Endothelial cell of umbilical vein (primary cell): ENCODE results near the gene SLC9A9. TPM values are rescaled to one million over a fixed set of nuclear protein-coding genes. Genes with fewer than 3 reads are reported as not detected.

Experiments used
- BruUV-seq: library from RNA; stranded (reverse); fragments of 400-500 nt; replicated peaks from 2 replicates; lab custom pipeline; 2021; lab: Mats Ljungman, UMichigan
- CTCF ChIA-PET: fragments of 300-600, 350-600 bp; sonication (Branson Sonifier 250); formaldehyde crosslinking; loops from one replicate; lab custom pipeline; 2021; ENCODE audit warnings: antibody characterized with exemption, inconsistent platforms; lab: Charles Lee
- POLR2A ChIA-PET: fragments of 300-600, 350-600 bp; sonication (Branson Sonifier 250); formaldehyde crosslinking; loops from one replicate; lab custom pipeline; 2021; ENCODE audit warnings: antibody characterized with exemption, inconsistent platforms; lab: Charles Lee
- DNase-seq: peaks from one replicate; pipeline ENCODE4 v3.0.0-alpha.2; 2011; ENCODE audit warnings: low read depth, low spot score
- FAIRE-seq: peaks from 2 replicates; lab custom pipeline; 2011; peaks lifted over from hg19 to GRCh38; lab: Jason Lieb, UNC
- H2AFZ ChIP-seq: 2 replicates; pipeline ENCODE4 v1.6.0; 2012; ENCODE audit warnings: low read depth, low read length, control low read depth, inconsistent platforms
- H3K27ac ChIP-seq: 2 replicates; pipeline ENCODE4 v1.5.1; 2011; ENCODE audit warnings: low read depth, mild to moderate bottlenecking, control low read depth, low read length, moderate library complexity; ENCODE audit not compliant: insufficient read depth
- H3K27me3 ChIP-seq, 2 experiments: 2 replicates each; pipeline versions ENCODE4 v1.6.0 to v1.6.1; 2011; ENCODE audit warnings: low read length in 2 of 2, mixed read lengths in 1 of 2; ENCODE audit not compliant: control insufficient read depth in 2 of 2, insufficient read depth in 2 of 2
- H3K36me3 ChIP-seq, 2 experiments: 2 replicates in 1 of 2; 3 replicates in 1 of 2; pipeline ENCODE4 v1.5.1; 2011; ENCODE audit warnings: low read length in 2 of 2, mild to moderate bottlenecking in 1 of 2, moderate library complexity in 1 of 2; ENCODE audit not compliant: control insufficient read depth in 2 of 2, insufficient read depth in 2 of 2; ENCODE audit errors: extremely low read depth in 1 of 2
- H3K4me1 ChIP-seq: 3 replicates; pipeline ENCODE4 v1.5.1; 2011; ENCODE audit warnings: mild to moderate bottlenecking, low read length; ENCODE audit not compliant: control insufficient read depth, insufficient read depth; ENCODE audit errors: extremely low read depth
- H3K4me2 ChIP-seq: 2 replicates; pipeline ENCODE4 v1.6.1; 2011; ENCODE audit warnings: low read length, control low read depth, mixed read lengths; ENCODE audit not compliant: insufficient read depth
- H3K4me3 ChIP-seq, 3 experiments: fragments of 200-600 bp in 1 of 3; sonication (generic), shearing (Covaris generic) in 1 of 3; replicated peaks in 1 of 3; 2 replicates each; pipeline ENCODE4 v1.5.1; 2011 to 2016; ENCODE audit warnings: control low read depth in 3 of 3, low read length in 3 of 3, mild to moderate bottlenecking in 2 of 3, inconsistent platforms in 1 of 3, low read depth in 1 of 3, moderate library complexity in 1 of 3; ENCODE audit not compliant: insufficient read depth in 1 of 3
- H3K79me2 ChIP-seq: 2 replicates; pipeline ENCODE4 v1.6.0; 2012; ENCODE audit warnings: low read length, inconsistent platforms; ENCODE audit not compliant: control insufficient read depth, insufficient read depth
- H3K9ac ChIP-seq: replicated peaks from 2 replicates; pipeline ENCODE3; 2011; ENCODE audit warnings: low read length, control low read depth; ENCODE audit not compliant: insufficient read depth; ENCODE audit errors: extremely low read depth
- H3K9me1 ChIP-seq: replicated peaks from 3 replicates; pipeline ENCODE4 v1.6.0; 2011; ENCODE audit warnings: mild to moderate bottlenecking, low read length; ENCODE audit not compliant: control insufficient read depth, insufficient read depth; ENCODE audit errors: extremely low read depth
- H3K9me3 ChIP-seq: replicated peaks from 2 replicates; pipeline ENCODE4 v1.5.1; 2012; ENCODE audit warnings: low read length, inconsistent platforms; ENCODE audit not compliant: control insufficient read depth, insufficient read depth
- H4K20me1 ChIP-seq: replicated peaks from 2 replicates; pipeline ENCODE3; 2011; ENCODE audit warnings: mild to moderate bottlenecking, low read length; ENCODE audit not compliant: control insufficient read depth, insufficient read depth; ENCODE audit errors: extremely low read depth
- CTCF ChIP-seq, 2 donors: IDR thresholded peaks; 1 replicate in 1 of 2; 2 replicates in 1 of 2; pipeline ENCODE4 v1.5.1; 2011; ENCODE audit warnings: low read length in 2 of 2, mild to moderate bottlenecking in 2 of 2, moderate library complexity in 2 of 2, control low read depth in 1 of 2, inconsistent platforms in 1 of 2, low read depth in 1 of 2; ENCODE audit not compliant: insufficient read depth in 1 of 2; ENCODE audit errors: extremely low read depth in 1 of 2
- EZH2 ChIP-seq: IDR thresholded peaks from 2 replicates; pipeline ENCODE4 v1.6.1; 2012; ENCODE audit warnings: borderline replicate concordance, low read depth, mild to moderate bottlenecking, moderate library complexity, low read length, inconsistent platforms; ENCODE audit not compliant: severe bottlenecking
- FOS ChIP-seq: IDR thresholded peaks from 2 replicates; pipeline ENCODE4 v1.6.1; 2011; ENCODE audit warnings: mild to moderate bottlenecking, low read length, moderate library complexity, borderline replicate concordance; ENCODE audit not compliant: insufficient read depth
- GATA2 ChIP-seq: IDR thresholded peaks from 2 replicates; pipeline ENCODE4 v1.7.0; 2011; ENCODE audit warnings: low read depth, mild to moderate bottlenecking, moderate library complexity, mixed read lengths, low read length; ENCODE audit not compliant: insufficient read length, insufficient read depth
- JUN ChIP-seq: IDR thresholded peaks from 2 replicates; pipeline ENCODE4 v1.6.1; 2011; ENCODE audit warnings: borderline replicate concordance, low read depth; ENCODE audit not compliant: insufficient read length, insufficient read depth
- MAX ChIP-seq: IDR thresholded peaks from 2 replicates; pipeline ENCODE4 v1.6.1; 2011; ENCODE audit not compliant: insufficient read depth, insufficient read length
- MYC ChIP-seq: IDR thresholded peaks from one replicate; pipeline ENCODE4 v1.6.1; 2011; ENCODE audit warnings: mild to moderate bottlenecking, low read depth, low read length
- POLR2A ChIP-seq: IDR thresholded peaks from 2 replicates; pipeline ENCODE4 v1.6.1; 2012; ENCODE audit warnings: low read depth, mild to moderate bottlenecking, control low read depth, low read length
- POLR2AphosphoS5 ChIP-seq: IDR thresholded peaks from 2 replicates; pipeline ENCODE4 v1.6.1; 2012; ENCODE audit warnings: low read depth, mild to moderate bottlenecking, control low read depth, low read length, moderate library complexity; ENCODE audit not compliant: insufficient read depth
- dilution Hi-C: fragments of 300-500 bp; cut with MboI; formaldehyde crosslinking; loops from one replicate; pipeline ENCODE4 v1.15.0; 2019; ENCODE audit warnings: low sequenced_read_pairs; ENCODE audit not compliant: extremely low pct_ligation_motif_present
- intact Hi-C: fragments of 100-400 bp; cut with micrococcal nuclease; formaldehyde crosslinking; loops from one replicate; pipeline ENCODE4 v1.10.0; 2022
- polyA plus RNA-seq, 4 experiments: library from polyadenylated mRNA; depleted of rRNA in 3 of 4; stranded (reverse) in 3 of 4; unstranded in 1 of 4; fragments of >200 nt; gene quantifications; 2 replicates each; pipeline versions ENCODE4 v1.2.1 to v1.2.3, GENCODE V29; 2011 to 2012; ENCODE audit warnings: missing spikeins in 1 of 4
- total RNA-seq: library from RNA; stranded (reverse); gene quantifications from 2 replicates; pipeline ENCODE4 v1.2.3, GENCODE V29; 2021

SLC9A9 gene
- total and polyA plus RNA-seq, 2 donors (not counting 3 experiments of a cell fraction or from before 2014, with no cell fraction given), result 1.5 to 1.8 TPM

GRCh38 chr3:143507735-143508580 is 340.3 kb downstream of the SLC9A9 start:
- intact Hi-C loops (no loop called here), dilution Hi-C loops (no loop called here)
- Histone ChIP-seq H3K27me3 (no peaks in the 10 kb centered on the region), H3K9ac (no peak overlapping the region), H3K36me3 (no peaks in the 10 kb centered on the region), H4K20me1 (no peaks in the 10 kb centered on the region), H3K9me1 (no peaks in the 10 kb centered on the region), H3K4me1 (no peaks in the 10 kb centered on the region), H3K27ac (no peak overlapping the region), H2AFZ (no peak overlapping the region), H3K4me3 (no peak overlapping the region), H3K4me2 (no peak overlapping the region), H3K9me3 (no peaks in the 10 kb centered on the region), H3K79me2 (no peaks in the 10 kb centered on the region)
- ChIA-PET CTCF (no interaction called here), POLR2A (no interaction called here)
- DNase-seq, result no peak
- FAIRE-seq, result no peak
- BruUV-seq, result no TSS peak
- no peak for TF ChIP-seq EZH2
- no peak for TF ChIP-seq FOS
- TF ChIP-seq MYC, result no peak
- no peak for TF ChIP-seq JUN
- TF ChIP-seq CTCF (IDR thresholded peaks at IDR 0.05; ENCODE audit: extremely low read depth in 1 of 2, insufficient read depth in 1 of 2, low read depth in 1 of 2, low read length in 2 of 2), result no peak
- no peak for TF ChIP-seq MAX
- TF ChIP-seq GATA2, result no peak
- TF ChIP-seq POLR2AphosphoS5, result no peak
- no peak for TF ChIP-seq POLR2A
